GF-D8 (cell line): Measurements from ENCODE around the gene TMEM234.
"Not testable (repeated sequence)": the region's sequence is repeated elsewhere in the genome, so short reads cannot be mapped to it uniquely, and the experiment has no call there.

Experiments
- DNase-seq: peaks from one replicate; lab custom pipeline; 2025; lab: John Stamatoyannopoulos, UW

The TMEM234 gene

GRCh38 chr1:32221980-32222755, at the start of gene TMEM234, which contains the start of gene EIF3I:
TMEM234 (minus strand) TSS chr1:32222353; CDS start chr1:32222322, 31 bp downstream.
EIF3I (plus strand) TSS chr1:32222407; CDS start chr1:32222442, 35 bp downstream.
- peak; percentile 74 for DNase-seq

- no peak for DNase-seq
These were observed 47.6 kb upstream of the TMEM234 start for GRCh38 chr1:32269744-32270143.

GRCh38 chr1:32266921-32267591, 44.9 kb upstream of the TMEM234 start:
- no peak for DNase-seq

- DNase-seq, result no peak
These were observed 43.7 kb upstream of the TMEM234 start for GRCh38 chr1:32265846-32266245.

- no peak for DNase-seq
These were observed 41.6 kb upstream of the TMEM234 start for GRCh38 chr1:32263744-32264143.

GRCh38 chr1:32263236-32263593, 41.1 kb upstream of the TMEM234 start:
- DNase-seq, result not testable (repeated sequence)

GRCh38 chr1:32257227-32257508, 35.0 kb upstream of the TMEM234 start:
- no peak for DNase-seq

GRCh38 chr1:32256473-32257226, 34.5 kb upstream of the TMEM234 start:
- DNase-seq, result no peak

GRCh38 chr1:32255072-32256071, 33.2 kb upstream of the TMEM234 start:
- DNase-seq, result no peak

GRCh38 chr1:32250893-32251716, 29.0 kb upstream of the TMEM234 start, which contains the start of gene LCK:
LCK (plus strand) TSS chr1:32251265; CDS start chr1:32274330, 23,065 bp downstream.
- no peak for DNase-seq

GRCh38 chr1:32249831-32250525, 27.8 kb upstream of the TMEM234 start:
- DNase-seq, result no peak

GRCh38 chr1:32247983-32248889, 26.1 kb upstream of the TMEM234 start:
- no peak for DNase-seq

GRCh38 chr1:32247452-32247851, 25.3 kb upstream of the TMEM234 start:
- DNase-seq, result no peak

GRCh38 chr1:32246888-32247273, 24.7 kb upstream of the TMEM234 start, which contains the start of gene FAM167B:
FAM167B (plus strand) TSS chr1:32247222; CDS start chr1:32247422, 200 bp downstream.
- no peak for DNase-seq

GRCh38 chr1:32242341-32242851, 20.2 kb upstream of the TMEM234 start:
- DNase-seq, result no peak

- DNase-seq, result no peak
These were observed 19.0 kb upstream of the TMEM234 start for GRCh38 chr1:32241001-32241763.

- DNase-seq, result no peak
These were observed 18.2 kb upstream of the TMEM234 start for GRCh38 chr1:32240140-32240951.
